WI38 (cell line): ENCODE measurements around the gene ZNF804B.

Experiments
- H3K4me3 ChIP-seq: 2 replicates; pipeline ENCODE4 v1.5.1; 2011; ENCODE audit warnings: low read depth, mild to moderate bottlenecking, control low read depth, low read length
- TF ChIP-seq, protein P1 (sequence below): IDR thresholded peaks from 2 replicates; pipeline ENCODE4 v1.5.1; 2012; ENCODE audit warnings: low read depth, mild to moderate bottlenecking, control low read depth, low read length

The ZNF804B gene

GRCh38 chr7:88758381-88759229, 895 bp upstream of the ZNF804B start:
- no peak overlapping the region for H3K4me3 ChIP-seq

GRCh38 chr7:88760136-88760515, 626 bp downstream of the ZNF804B start:
- no peak overlapping the region for H3K4me3 ChIP-seq
- TF ChIP-seq, protein P1, sequence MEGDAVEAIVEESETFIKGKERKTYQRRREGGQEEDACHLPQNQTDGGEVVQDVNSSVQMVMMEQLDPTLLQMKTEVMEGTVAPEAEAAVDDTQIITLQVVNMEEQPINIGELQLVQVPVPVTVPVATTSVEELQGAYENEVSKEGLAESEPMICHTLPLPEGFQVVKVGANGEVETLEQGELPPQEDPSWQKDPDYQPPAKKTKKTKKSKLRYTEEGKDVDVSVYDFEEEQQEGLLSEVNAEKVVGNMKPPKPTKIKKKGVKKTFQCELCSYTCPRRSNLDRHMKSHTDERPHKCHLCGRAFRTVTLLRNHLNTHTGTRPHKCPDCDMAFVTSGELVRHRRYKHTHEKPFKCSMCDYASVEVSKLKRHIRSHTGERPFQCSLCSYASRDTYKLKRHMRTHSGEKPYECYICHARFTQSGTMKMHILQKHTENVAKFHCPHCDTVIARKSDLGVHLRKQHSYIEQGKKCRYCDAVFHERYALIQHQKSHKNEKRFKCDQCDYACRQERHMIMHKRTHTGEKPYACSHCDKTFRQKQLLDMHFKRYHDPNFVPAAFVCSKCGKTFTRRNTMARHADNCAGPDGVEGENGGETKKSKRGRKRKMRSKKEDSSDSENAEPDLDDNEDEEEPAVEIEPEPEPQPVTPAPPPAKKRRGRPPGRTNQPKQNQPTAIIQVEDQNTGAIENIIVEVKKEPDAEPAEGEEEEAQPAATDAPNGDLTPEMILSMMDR: no peak

More at GRCh38 chr7:88758381-88759229, 895 bp upstream of the ZNF804B start:
- TF ChIP-seq, protein P1: no peak

- TF ChIP-seq, protein P1: no peak
- no peak overlapping the region for H3K4me3 ChIP-seq
Measured at GRCh38 chr7:88761779-88762178, 2.3 kb downstream of the ZNF804B start.

GRCh38 chr7:88771417-88771816, 11.9 kb downstream of the ZNF804B start:
- TF ChIP-seq, protein P1: no peak
- no peak overlapping the region for H3K4me3 ChIP-seq

DNA sequence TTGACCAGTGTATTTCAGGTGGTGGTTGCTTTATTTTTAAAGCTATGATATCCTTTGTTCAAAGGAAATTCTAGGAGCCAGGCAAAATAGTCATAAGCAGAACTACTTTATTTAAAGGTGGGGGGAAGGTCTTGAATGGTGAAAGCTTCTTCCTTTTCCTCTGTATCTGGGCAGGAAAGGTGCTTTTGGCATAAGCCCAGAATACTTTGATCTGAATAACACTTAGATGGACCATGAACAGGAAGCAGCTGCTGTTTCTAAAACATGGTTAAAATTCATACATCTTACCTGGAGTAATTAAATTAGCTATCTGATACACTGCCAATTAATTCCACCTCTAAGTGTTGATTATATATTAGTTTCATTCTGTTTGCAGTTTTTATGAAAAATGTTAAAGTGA, 13.3 kb downstream of the ZNF804B start:
- TF ChIP-seq, protein P1: no peak
- H3K4me3 ChIP-seq: no peak overlapping the region

GRCh38 chr7:88775838-88776237, 16.3 kb downstream of the ZNF804B start:
- TF ChIP-seq, protein P1: no peak
- H3K4me3 ChIP-seq: no peak overlapping the region

GRCh38 chr7:88787777-88788176, 28.3 kb downstream of the ZNF804B start:
- H3K4me3 ChIP-seq: no peak overlapping the region
- TF ChIP-seq, protein P1: no peak
